GM23248 (cell line): ENCODE results near the gene KRT78. TPM values are rescaled to one million over a fixed set of nuclear protein-coding genes. Genes with fewer than 3 reads are reported as not detected.

Experiments
- DNase-seq: peaks from one replicate; pipeline ENCODE4 v3.0.0-alpha.2; 2015
- H2AFZ ChIP-seq: fragments of 200-600 bp; sonication (generic); 2 replicates; pipeline ENCODE4 v1.6.1; 2016; ENCODE audit warnings: antibody characterized with exemption
- H3F3A ChIP-seq: fragments of 200-600 bp; sonication (generic); 2 replicates; pipeline ENCODE4 v1.6.1; 2016; ENCODE audit warnings: mild to moderate bottlenecking, antibody characterized with exemption, mixed run types; ENCODE audit not compliant: insufficient read depth
- H3K27ac ChIP-seq: fragments of 200-600 bp; sonication (generic); 2 replicates; pipeline ENCODE4 v1.5.1; 2016; ENCODE audit warnings: mild to moderate bottlenecking
- H3K27me3 ChIP-seq: fragments of 200-600 bp; sonication (generic); replicated peaks from 2 replicates; pipeline ENCODE4 v1.6.1; 2016; ENCODE audit warnings: mild to moderate bottlenecking; ENCODE audit not compliant: insufficient read depth
- H3K36me3 ChIP-seq: fragments of 200-600 bp; sonication (generic); 2 replicates; pipeline ENCODE4 v1.6.1; 2016; ENCODE audit warnings: low read depth, mild to moderate bottlenecking
- H3K4me1 ChIP-seq: fragments of 200-600 bp; sonication (generic); 2 replicates; pipeline ENCODE4 v1.6.1; 2016; ENCODE audit warnings: mild to moderate bottlenecking; ENCODE audit not compliant: insufficient read depth
- H3K4me2 ChIP-seq: fragments of 200-600 bp; sonication (generic); one replicate; pipeline ENCODE4 v1.6.1; 2016; ENCODE audit warnings: mild to moderate bottlenecking; ENCODE audit not compliant: unreplicated experiment
- H3K4me3 ChIP-seq: fragments of 200-600 bp; sonication (generic); 2 replicates; pipeline ENCODE4 v1.5.1; 2016; ENCODE audit warnings: mild to moderate bottlenecking
- H3K79me2 ChIP-seq: fragments of 200-600 bp; sonication (generic); 2 replicates; pipeline ENCODE4 v1.6.1; 2016; ENCODE audit warnings: mild to moderate bottlenecking; ENCODE audit not compliant: insufficient read depth
- H3K9ac ChIP-seq: fragments of 200-600 bp; sonication (generic); 2 replicates; pipeline ENCODE4 v1.6.1; 2016; ENCODE audit warnings: mild to moderate bottlenecking
- H3K9me2 ChIP-seq: fragments of 200-600 bp; sonication (generic); 2 replicates; pipeline ENCODE4 v1.6.1; 2016; ENCODE audit warnings: mixed run types, mild to moderate bottlenecking, moderate library complexity; ENCODE audit not compliant: insufficient read depth
- H3K9me3 ChIP-seq: fragments of 200-600 bp; sonication (generic); one replicate; pipeline ENCODE4 v1.6.1; 2017; ENCODE audit warnings: low read depth
- H4K20me1 ChIP-seq: fragments of 200-600 bp; sonication (generic); 2 replicates; pipeline ENCODE4 v1.6.0; 2016; ENCODE audit not compliant: insufficient read depth
- EZH2 ChIP-seq: fragments of 200-600 bp; sonication (generic); IDR thresholded peaks from 2 replicates; pipeline ENCODE4 v1.6.1; 2018; ENCODE audit warnings: antibody characterized with exemption, mild to moderate bottlenecking; ENCODE audit not compliant: insufficient read depth, poor library complexity, severe bottlenecking
- EZH2phosphoT487 ChIP-seq: fragments of 200-600 bp; sonication (generic); IDR thresholded peaks from 2 replicates; pipeline ENCODE4 v1.6.1; 2018; ENCODE audit warnings: antibody characterized with exemption, moderate library complexity, mild to moderate bottlenecking, low read depth; ENCODE audit not compliant: insufficient read depth
- WGBS, 2 experiments: methylation state at CpG; one replicate each; pipeline ENCODE4 v1.1.6; 2015 to 2017; ENCODE audit warnings: low lambda C conversion rate in 2 of 2, low coverage in 1 of 2; ENCODE audit errors: missing lambda C conversion rate in 2 of 2; 5-methylcytosine and 5-hydroxymethylcytosine counted together
- in situ Hi-C: fragments of 300-500 bp; cut with MboI; formaldehyde crosslinking; loops from 2 replicates; pipeline ENCODE4 v1.15.0; 2020
- polyA plus RNA-seq: library from polyadenylated mRNA; unstranded; fragments of >200 nt; fragmentation: Nextera tagmentation; extraction: Ambion mirVana; gene quantifications from 2 replicates; pipeline ENCODE4 v1.2.1, GENCODE V29; 2016
- total RNA-seq: library from RNA; depleted of rRNA; stranded (reverse); fragments of >200 nt; shearing (Covaris generic); gene quantifications from 2 replicates; pipeline ENCODE4 v1.2.3, GENCODE V29; 2014

The KRT78 gene
- total and polyA plus RNA-seq, 2 experiments from 2014 or later = not detected

DNA sequence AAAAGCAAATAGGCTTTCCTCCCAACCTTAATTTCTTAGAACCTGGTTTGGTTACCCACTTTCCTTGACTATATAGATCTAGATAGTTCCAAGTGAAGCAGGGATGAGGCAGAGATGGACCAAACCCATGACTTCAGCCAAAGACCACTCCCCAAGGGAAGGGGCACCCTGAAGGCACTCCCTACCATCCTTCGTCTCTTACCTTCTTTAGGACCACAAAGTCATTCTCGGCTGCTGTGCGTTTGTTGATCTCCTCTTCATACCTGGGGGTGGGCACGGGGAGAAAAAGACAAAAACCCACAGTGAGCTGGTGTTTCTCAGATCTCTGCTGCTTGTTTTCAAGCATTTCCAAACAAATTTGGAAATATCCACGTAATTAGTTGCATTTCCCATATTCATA is 38.2 kb downstream of the KRT78 start:
- TF ChIP-seq EZH2 = no peak
- TF ChIP-seq EZH2phosphoT487 = no peak
- Histone ChIP-seq H3K36me3 (no peaks in the 10 kb centered on the region), H3K79me2 (no peaks in the 10 kb centered on the region), H2AFZ (no peak overlapping the region), H3F3A (no peaks in the 10 kb centered on the region), H3K9ac (no peak overlapping the region), H3K27me3 (peaks cover 58% of the 10 kb centered on the region), H3K4me3 (no peak overlapping the region), H3K9me2 (no peaks in the 10 kb centered on the region), H3K9me3 (no peaks in the 10 kb centered on the region), H3K4me2 (no peak overlapping the region), H4K20me1 (no peaks in the 10 kb centered on the region), H3K27ac (no peak overlapping the region), H3K4me1 (peaks cover 10% of the 10 kb centered on the region; the same call in 1 of the 2 replicates)
- in situ Hi-C loops = no loop called here
- no peak for DNase-seq
- WGBS, 2 experiments = 43 to 52% methylated on average over 5 of the region's 5 CpGs

DNA sequence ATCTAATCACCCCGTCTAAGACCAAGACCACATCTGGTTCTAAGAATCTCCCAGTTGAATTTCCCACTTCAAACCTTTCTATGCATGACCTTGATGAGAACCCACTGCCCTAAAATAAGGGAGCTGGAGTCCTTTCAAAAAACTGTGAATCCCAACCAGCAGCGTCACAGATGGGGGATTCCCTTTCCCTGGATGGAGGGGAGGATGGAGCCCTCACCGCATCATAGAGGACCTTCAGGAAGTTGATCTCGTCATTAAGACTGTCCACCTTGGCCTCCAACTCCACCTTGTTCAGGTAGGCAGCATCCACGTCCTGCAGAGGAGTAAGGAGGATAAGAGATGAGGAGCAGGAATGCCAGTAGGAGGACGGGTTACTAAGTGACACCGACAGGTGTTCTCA is 39.6 kb downstream of the KRT78 start:
- 48 to 54% methylated on average over 7 of the region's 7 CpGs for WGBS, 2 experiments
- no peaks in the 10 kb centered on the region for H3K36me3 ChIP-seq
- H3K4me3 ChIP-seq = no peak overlapping the region
- no peak for DNase-seq
- peaks cover 50% of the 10 kb centered on the region for H3K27me3 ChIP-seq
- no peaks in the 10 kb centered on the region for H3K9me2 ChIP-seq
- no peaks in the 10 kb centered on the region for H3K9me3 ChIP-seq
- in situ Hi-C loops = no loop called here
- no peak overlapping the region for H3K27ac ChIP-seq
- no peak overlapping the region for H2AFZ ChIP-seq
- no peaks in the 10 kb centered on the region for H3K79me2 ChIP-seq
- H3K9ac ChIP-seq = no peak overlapping the region
- H4K20me1 ChIP-seq = no peaks in the 10 kb centered on the region
- no peak for TF ChIP-seq EZH2
- no peak for TF ChIP-seq EZH2phosphoT487
- no peak overlapping the region for H3K4me2 ChIP-seq
- H3K4me1 ChIP-seq = peaks cover 2% of the 10 kb centered on the region; the same call in 1 of the 2 replicates
- no peaks in the 10 kb centered on the region for H3F3A ChIP-seq

DNA sequence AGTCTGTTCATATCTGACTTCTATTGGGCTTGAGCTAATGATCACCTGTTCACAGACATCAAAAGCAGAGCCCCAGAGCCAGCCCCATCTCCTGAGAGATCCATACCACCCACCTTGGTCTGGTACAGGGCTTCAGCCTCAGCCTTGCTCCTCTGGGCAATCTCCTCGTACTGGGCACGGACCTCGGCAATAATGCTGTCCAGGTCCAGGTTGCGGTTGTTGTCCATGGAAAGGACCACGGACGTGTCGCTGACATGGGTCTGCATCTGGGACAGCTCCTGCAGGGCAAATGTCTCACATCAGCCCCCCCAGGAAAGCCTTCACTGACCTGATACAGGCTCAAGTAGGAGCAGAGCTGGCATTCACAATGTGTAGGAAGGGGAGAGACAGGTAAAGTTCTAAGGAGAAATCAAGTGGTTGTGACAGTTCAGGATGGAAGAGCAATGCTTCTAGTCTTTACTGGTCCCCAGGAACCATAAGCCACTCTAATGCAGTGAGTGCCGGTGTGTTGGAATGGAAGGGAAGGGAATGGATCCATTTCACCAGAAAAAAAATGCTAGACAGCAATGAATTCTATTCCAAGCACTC is 40.1 kb downstream of the KRT78 start:
- Histone ChIP-seq H3K4me3 (no peak overlapping the region), H2AFZ (no peak overlapping the region)

DNA sequence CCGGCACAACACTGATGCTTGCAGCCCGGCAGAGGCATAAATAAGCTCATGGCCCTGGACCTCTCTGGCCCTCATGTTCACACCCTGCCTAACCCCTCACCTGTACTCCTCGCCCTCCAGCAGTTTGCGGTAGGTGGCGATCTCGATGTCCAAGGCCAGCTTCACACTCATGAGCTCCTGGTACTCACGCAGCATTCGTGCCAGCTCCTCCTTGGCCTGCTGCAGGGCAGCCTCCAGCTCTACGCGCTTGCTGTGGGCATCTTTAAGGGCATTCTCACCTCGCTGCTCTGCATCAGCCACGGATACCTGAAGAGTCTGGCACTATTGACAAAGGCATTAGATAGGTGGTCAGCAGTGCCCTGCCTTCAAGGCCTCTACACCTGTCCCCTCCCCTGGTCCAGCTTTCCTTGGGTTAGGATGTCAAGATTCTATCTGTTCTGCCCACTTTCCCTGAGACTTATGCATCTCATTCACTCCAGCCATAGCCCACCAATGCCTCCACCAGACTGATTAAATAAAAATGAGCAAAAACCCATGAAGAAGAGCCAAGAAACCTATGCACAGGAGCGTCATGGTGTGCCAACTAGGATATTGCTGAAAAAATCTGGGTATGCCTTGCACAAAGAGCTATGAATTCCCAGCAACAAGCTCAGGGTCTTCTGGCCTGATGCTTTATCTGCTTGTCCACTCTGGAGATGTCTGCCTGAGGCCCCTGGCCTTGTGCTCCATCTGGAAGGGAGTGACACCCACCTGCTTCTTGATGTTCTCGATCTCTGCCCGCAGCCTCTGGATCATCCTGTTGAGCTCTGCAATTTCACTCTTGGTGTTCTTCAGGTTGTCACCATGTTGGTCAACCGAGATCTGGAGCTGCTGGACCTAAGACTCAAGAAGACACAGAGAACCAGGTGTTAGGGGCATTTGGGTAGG is 41.0 kb downstream of the KRT78 start:
- no peaks in the 10 kb centered on the region for H3F3A ChIP-seq
- H2AFZ ChIP-seq = no peak overlapping the region
- H3K36me3 ChIP-seq = no peaks in the 10 kb centered on the region
- in situ Hi-C loops = no loop called here
- H3K27ac ChIP-seq = no peak overlapping the region
- peaks cover 44% of the 10 kb centered on the region for H3K27me3 ChIP-seq
- WGBS, 2 experiments = 76 to 77% methylated on average over 16 of the region's 16 CpGs
- no peak for DNase-seq
- H3K9me3 ChIP-seq = no peaks in the 10 kb centered on the region
- no peak overlapping the region for H3K4me3 ChIP-seq
- H3K79me2 ChIP-seq = no peaks in the 10 kb centered on the region
- no peaks in the 10 kb centered on the region for H4K20me1 ChIP-seq
- no peak for TF ChIP-seq EZH2phosphoT487
- TF ChIP-seq EZH2 = no peak
- no peaks in the 10 kb centered on the region for H3K4me1 ChIP-seq
- H3K9ac ChIP-seq = no peak overlapping the region
- H3K4me2 ChIP-seq = no peak overlapping the region
- no peaks in the 10 kb centered on the region for H3K9me2 ChIP-seq

More for the DNA sequence above, 40.1 kb downstream of the KRT78 start:
- H3K9me3 ChIP-seq = no peaks in the 10 kb centered on the region
- DNase-seq = no peak
- no peaks in the 10 kb centered on the region for H3F3A ChIP-seq
- 69 to 71% methylated on average over 8 of the region's 8 CpGs for WGBS, 2 experiments
- no peak overlapping the region for H3K9ac ChIP-seq
- no peaks in the 10 kb centered on the region for H3K79me2 ChIP-seq
- H3K4me1 ChIP-seq = no peaks in the 10 kb centered on the region
- H3K27ac ChIP-seq = no peak overlapping the region
- H4K20me1 ChIP-seq = no peaks in the 10 kb centered on the region
- H3K36me3 ChIP-seq = no peaks in the 10 kb centered on the region
- H3K9me2 ChIP-seq = no peaks in the 10 kb centered on the region
- peaks cover 50% of the 10 kb centered on the region for H3K27me3 ChIP-seq
- TF ChIP-seq EZH2phosphoT487 (no peak), EZH2 (no peak)
- in situ Hi-C loops = no loop called here
- no peak overlapping the region for H3K4me2 ChIP-seq
